ENCODE results near the gene KCNB1. TPM values are rescaled to one million over a fixed set of nuclear protein-coding genes. Genes with fewer than 3 reads are reported as not detected.

Gene KCNB1
- polyA plus RNA-seq, 1 experiment: 0.06 TPM

- ChIA-PET CTCF (interaction anchor here (2.9 kb wide), 1 partner anchor 9 kb away, joined by 8 read pairs; no protein-coding TSS in a partner anchor), POLR2A (no interaction called here)
- TF ChIP-seq, protein P1, sequence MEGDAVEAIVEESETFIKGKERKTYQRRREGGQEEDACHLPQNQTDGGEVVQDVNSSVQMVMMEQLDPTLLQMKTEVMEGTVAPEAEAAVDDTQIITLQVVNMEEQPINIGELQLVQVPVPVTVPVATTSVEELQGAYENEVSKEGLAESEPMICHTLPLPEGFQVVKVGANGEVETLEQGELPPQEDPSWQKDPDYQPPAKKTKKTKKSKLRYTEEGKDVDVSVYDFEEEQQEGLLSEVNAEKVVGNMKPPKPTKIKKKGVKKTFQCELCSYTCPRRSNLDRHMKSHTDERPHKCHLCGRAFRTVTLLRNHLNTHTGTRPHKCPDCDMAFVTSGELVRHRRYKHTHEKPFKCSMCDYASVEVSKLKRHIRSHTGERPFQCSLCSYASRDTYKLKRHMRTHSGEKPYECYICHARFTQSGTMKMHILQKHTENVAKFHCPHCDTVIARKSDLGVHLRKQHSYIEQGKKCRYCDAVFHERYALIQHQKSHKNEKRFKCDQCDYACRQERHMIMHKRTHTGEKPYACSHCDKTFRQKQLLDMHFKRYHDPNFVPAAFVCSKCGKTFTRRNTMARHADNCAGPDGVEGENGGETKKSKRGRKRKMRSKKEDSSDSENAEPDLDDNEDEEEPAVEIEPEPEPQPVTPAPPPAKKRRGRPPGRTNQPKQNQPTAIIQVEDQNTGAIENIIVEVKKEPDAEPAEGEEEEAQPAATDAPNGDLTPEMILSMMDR (IDR thresholded peaks at IDR 0.05; ENCODE audit: low read depth, low read length): no peak
- Histone ChIP-seq H3K4me3 (ENCODE audit: low read depth, low read length) (no peak overlapping the region), H3K27me3 (ENCODE audit: control insufficient read depth, insufficient read depth, low read length) (peaks cover 30% of the 10 kb centered on the region), H3K27ac (ENCODE audit: low read depth, low read length) (no peak overlapping the region), H3K9me3 (ENCODE audit: control insufficient read depth, insufficient read depth, low read length) (peaks cover 3% of the 10 kb centered on the region; the same call in 1 of the 2 replicates)
- DNase-seq (ENCODE audit: low read depth, low spot score): no peak
Observed at GRCh38 chr20:49393803-49394202, 88.7 kb downstream of the KCNB1 start.

DNA sequence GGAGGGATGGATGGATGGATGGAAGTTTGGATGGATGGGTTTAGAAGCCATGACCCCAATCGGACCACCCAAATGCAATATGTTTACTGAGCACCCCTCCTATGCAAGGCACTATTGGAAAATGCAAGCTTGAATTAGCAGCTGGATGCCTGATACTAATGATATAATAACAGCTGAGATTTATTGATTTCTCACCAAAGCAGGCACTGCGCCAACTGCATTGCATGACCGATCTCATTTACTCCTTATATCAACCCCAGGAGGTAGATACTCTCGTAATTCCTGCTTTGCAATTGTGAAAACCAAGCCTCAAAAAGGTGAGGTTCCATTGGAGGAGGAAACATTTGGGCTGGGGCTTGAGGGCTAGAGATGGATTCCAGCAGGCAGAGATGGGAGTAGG, 89.7 kb downstream of the KCNB1 start:
- CTCF ChIA-PET: no interaction called here
- TF ChIP-seq, protein P1 (IDR thresholded peaks at IDR 0.05; ENCODE audit: low read depth, low read length): no peak
- POLR2A ChIA-PET: no interaction called here
- H3K27me3 ChIP-seq (ENCODE audit: control insufficient read depth, insufficient read depth, low read length): peaks cover 38% of the 10 kb centered on the region
- H3K4me3 ChIP-seq (ENCODE audit: low read depth, low read length): no peak overlapping the region
- DNase-seq (ENCODE audit: low read depth, low spot score): no peak
- H3K27ac ChIP-seq (ENCODE audit: low read depth, low read length): no peak overlapping the region
- peaks cover 3% of the 10 kb centered on the region; the same call in 1 of the 2 replicates for H3K9me3 ChIP-seq (ENCODE audit: control insufficient read depth, insufficient read depth, low read length)

- ChIA-PET POLR2A (no interaction called here), CTCF (no interaction called here)
- H3K4me3 ChIP-seq (ENCODE audit: low read depth, low read length): no peak overlapping the region
- TF ChIP-seq, protein P1 (IDR thresholded peaks at IDR 0.05; ENCODE audit: low read depth, low read length): no peak
- no peak overlapping the region for H3K27ac ChIP-seq (ENCODE audit: low read depth, low read length)
- H3K9me3 ChIP-seq (ENCODE audit: control insufficient read depth, insufficient read depth, low read length): peaks cover 3% of the 10 kb centered on the region; the same call in 1 of the 2 replicates
- no peak for DNase-seq (ENCODE audit: low read depth, low spot score)
- H3K27me3 ChIP-seq (ENCODE audit: control insufficient read depth, insufficient read depth, low read length): peaks cover 43% of the 10 kb centered on the region
Observed at GRCh38 chr20:49391404-49392245, 90.8 kb downstream of the KCNB1 start.

GRCh38 chr20:49389854-49390253, 92.6 kb downstream of the KCNB1 start:
- no peaks in the 10 kb centered on the region for H3K9me3 ChIP-seq (ENCODE audit: control insufficient read depth, insufficient read depth, low read length)
- no peak overlapping the region for H3K27ac ChIP-seq (ENCODE audit: low read depth, low read length)
- no peak overlapping the region for H3K4me3 ChIP-seq (ENCODE audit: low read depth, low read length)
- POLR2A ChIA-PET: no interaction called here
- no peak for DNase-seq (ENCODE audit: low read depth, low spot score)
- TF ChIP-seq, protein P1 (IDR thresholded peaks at IDR 0.05; ENCODE audit: low read depth, low read length): no peak
- CTCF ChIA-PET: interaction anchor here (1.2 kb wide), 1 partner anchor 14 kb away, joined by 3 read pairs; no protein-coding TSS in a partner anchor
- peaks cover 43% of the 10 kb centered on the region for H3K27me3 ChIP-seq (ENCODE audit: control insufficient read depth, insufficient read depth, low read length)

DNA sequence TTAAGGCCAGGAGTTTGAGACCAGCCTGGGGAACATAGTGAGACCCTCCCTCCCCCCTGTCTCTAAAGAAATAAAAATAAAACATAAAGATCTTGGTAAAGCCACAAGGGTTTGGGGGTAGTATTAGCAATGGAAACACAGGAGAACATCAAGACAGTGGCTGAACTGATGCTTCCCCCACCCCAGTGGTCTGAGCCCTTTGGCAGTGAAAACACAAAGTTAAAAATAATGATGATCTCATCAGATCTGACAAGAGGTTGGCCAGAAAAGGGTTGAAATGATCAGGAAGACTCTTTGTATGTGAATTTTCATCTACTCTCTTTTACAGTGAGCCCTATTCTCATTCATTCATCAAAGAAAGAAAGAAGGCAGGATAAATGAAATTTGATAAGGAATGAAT, 93.7 kb downstream of the KCNB1 start:
- no peak for DNase-seq (ENCODE audit: low read depth, low spot score)
- Histone ChIP-seq H3K9me3 (ENCODE audit: control insufficient read depth, insufficient read depth, low read length) (no peaks in the 10 kb centered on the region), H3K27me3 (ENCODE audit: control insufficient read depth, insufficient read depth, low read length) (peaks cover 45% of the 10 kb centered on the region), H3K4me3 (ENCODE audit: low read depth, low read length) (no peak overlapping the region), H3K27ac (ENCODE audit: low read depth, low read length) (no peak overlapping the region)
- POLR2A ChIA-PET: no interaction called here
- TF ChIP-seq, protein P1 (IDR thresholded peaks at IDR 0.05; ENCODE audit: low read depth, low read length): no peak
- CTCF ChIA-PET: no interaction called here
